ENCODE measurements around the gene ST7. TPM values are rescaled to one million over a fixed set of nuclear protein-coding genes. Genes with fewer than 3 reads are reported as not detected.

The ST7 gene
- total RNA-seq, 1 donor from 2014 or later = 48.6 TPM

GRCh38 chr7:117230276-117231046 is 277.2 kb downstream of the ST7 start:
- H3K27me3 ChIP-seq = no peaks in the 10 kb centered on the region
- intact Hi-C loops (cut with DNase I) = no loop called here
- DNase-seq = no peak
- H3K27ac ChIP-seq = no peak overlapping the region
- TF ChIP-seq, protein P1, sequence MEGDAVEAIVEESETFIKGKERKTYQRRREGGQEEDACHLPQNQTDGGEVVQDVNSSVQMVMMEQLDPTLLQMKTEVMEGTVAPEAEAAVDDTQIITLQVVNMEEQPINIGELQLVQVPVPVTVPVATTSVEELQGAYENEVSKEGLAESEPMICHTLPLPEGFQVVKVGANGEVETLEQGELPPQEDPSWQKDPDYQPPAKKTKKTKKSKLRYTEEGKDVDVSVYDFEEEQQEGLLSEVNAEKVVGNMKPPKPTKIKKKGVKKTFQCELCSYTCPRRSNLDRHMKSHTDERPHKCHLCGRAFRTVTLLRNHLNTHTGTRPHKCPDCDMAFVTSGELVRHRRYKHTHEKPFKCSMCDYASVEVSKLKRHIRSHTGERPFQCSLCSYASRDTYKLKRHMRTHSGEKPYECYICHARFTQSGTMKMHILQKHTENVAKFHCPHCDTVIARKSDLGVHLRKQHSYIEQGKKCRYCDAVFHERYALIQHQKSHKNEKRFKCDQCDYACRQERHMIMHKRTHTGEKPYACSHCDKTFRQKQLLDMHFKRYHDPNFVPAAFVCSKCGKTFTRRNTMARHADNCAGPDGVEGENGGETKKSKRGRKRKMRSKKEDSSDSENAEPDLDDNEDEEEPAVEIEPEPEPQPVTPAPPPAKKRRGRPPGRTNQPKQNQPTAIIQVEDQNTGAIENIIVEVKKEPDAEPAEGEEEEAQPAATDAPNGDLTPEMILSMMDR (IDR thresholded peaks at IDR 0.05) = no peak
- H3K4me3 ChIP-seq = no peak overlapping the region
- ATAC-seq = no peak
- H3K9me3 ChIP-seq = no peaks in the 10 kb centered on the region
- no peaks in the 10 kb centered on the region for H3K4me1 ChIP-seq
- H3K36me3 ChIP-seq = no peaks in the 10 kb centered on the region

GRCh38 chr7:117231047-117231359 is 277.7 kb downstream of the ST7 start:
- no peaks in the 10 kb centered on the region for H3K9me3 ChIP-seq
- no peaks in the 10 kb centered on the region for H3K4me1 ChIP-seq
- no peak for DNase-seq
- TF ChIP-seq, protein P1 (IDR thresholded peaks at IDR 0.05) = no peak
- peak; percentile 26 for ATAC-seq
- no peak overlapping the region for H3K27ac ChIP-seq
- H3K27me3 ChIP-seq = no peaks in the 10 kb centered on the region
- H3K36me3 ChIP-seq = no peaks in the 10 kb centered on the region
- intact Hi-C loops (cut with DNase I) = no loop called here
- no peak overlapping the region for H3K4me3 ChIP-seq

GRCh38 chr7:117237646-117238045 is 284.3 kb downstream of the ST7 start:
- Histone ChIP-seq H3K27me3 (no peaks in the 10 kb centered on the region), H3K4me3 (no peak overlapping the region), H3K36me3 (no peaks in the 10 kb centered on the region), H3K4me1 (no peaks in the 10 kb centered on the region), H3K27ac (no peak overlapping the region), H3K9me3 (no peaks in the 10 kb centered on the region)
- DNase-seq (no peak), ATAC-seq (no peak)
- TF ChIP-seq, protein P1 (IDR thresholded peaks at IDR 0.05) = no peak
- intact Hi-C loops (cut with DNase I) = no loop called here

DNA sequence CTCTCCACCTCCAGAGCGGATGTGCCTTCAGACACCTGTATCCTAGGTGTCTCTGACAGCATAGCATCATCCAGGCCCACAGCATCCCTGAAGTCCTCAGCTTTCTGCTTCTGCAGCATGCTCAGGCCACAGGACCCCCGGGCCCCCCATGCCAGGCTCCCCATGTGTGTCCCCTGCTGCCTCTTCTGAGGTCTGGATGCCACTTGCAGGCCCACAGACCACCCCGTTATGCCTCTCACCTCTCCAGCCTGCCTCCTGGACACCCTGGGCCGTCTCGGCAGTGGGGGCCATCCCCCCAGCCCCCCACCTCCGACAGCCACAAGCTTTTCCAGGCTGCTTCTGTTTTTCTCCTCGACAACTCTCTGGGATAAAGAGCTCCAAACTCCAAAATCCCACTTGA is 285.2 kb downstream of the ST7 start:
- no peaks in the 10 kb centered on the region for H3K36me3 ChIP-seq
- DNase-seq = no peak
- no peak for ATAC-seq
- H3K4me1 ChIP-seq = no peaks in the 10 kb centered on the region
- intact Hi-C loops (cut with DNase I) = no loop called here
- no peaks in the 10 kb centered on the region for H3K27me3 ChIP-seq
- no peak overlapping the region for H3K27ac ChIP-seq
- TF ChIP-seq, protein P1 (IDR thresholded peaks at IDR 0.05) = no peak
- H3K9me3 ChIP-seq = no peaks in the 10 kb centered on the region
- H3K4me3 ChIP-seq = no peak overlapping the region

DNA sequence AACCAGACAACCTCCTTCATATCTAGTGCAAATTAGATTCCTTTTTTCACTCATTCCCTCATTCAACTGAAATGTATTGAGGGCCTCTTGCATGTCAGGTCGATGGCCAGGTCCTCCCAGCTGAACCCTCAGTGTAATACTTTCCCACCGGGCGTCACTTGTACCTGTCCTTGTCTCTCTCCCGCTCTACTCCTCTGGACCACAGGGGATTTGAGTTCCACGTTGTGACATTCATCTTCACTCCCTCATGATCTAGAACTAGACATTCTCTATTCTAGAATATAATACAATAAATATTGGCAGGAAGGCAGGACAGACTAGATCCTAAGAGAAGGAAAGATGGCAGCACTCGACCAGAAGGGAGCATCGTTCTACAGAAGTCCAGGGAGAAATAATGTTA is 285.6 kb downstream of the ST7 start:
- intact Hi-C loops (cut with DNase I) = no loop called here
- no peak for ATAC-seq
- TF ChIP-seq, protein P1 (IDR thresholded peaks at IDR 0.05) = no peak
- no peak for DNase-seq
- no peaks in the 10 kb centered on the region for H3K9me3 ChIP-seq
- no peak overlapping the region for H3K4me3 ChIP-seq
- no peaks in the 10 kb centered on the region for H3K36me3 ChIP-seq
- H3K4me1 ChIP-seq = no peaks in the 10 kb centered on the region
- H3K27ac ChIP-seq = no peak overlapping the region
- H3K27me3 ChIP-seq = no peaks in the 10 kb centered on the region

DNA sequence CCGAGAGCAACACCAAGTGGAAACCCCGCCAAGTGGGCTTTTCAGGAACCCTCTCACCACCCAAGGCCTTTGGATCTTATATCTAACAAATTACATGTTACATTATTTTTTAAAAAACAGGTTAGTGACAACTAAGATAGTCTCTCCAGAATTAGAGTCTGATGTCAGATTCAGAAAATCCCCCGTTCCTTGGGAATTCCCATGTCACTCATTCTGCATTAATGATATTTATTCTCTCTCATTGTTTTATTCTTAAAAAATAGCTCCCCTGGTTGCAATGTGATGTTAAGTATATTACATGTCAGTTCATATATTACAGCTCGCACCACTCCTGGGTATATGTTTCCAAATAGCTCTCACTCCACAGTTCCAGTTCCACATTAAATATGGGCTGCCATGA is 287.8 kb downstream of the ST7 start:
- DNase-seq (no peak), ATAC-seq (no peak)
- no peaks in the 10 kb centered on the region for H3K4me1 ChIP-seq
- H3K27me3 ChIP-seq = no peaks in the 10 kb centered on the region
- no peak overlapping the region for H3K4me3 ChIP-seq
- TF ChIP-seq, protein P1 (IDR thresholded peaks at IDR 0.05) = no peak
- no peaks in the 10 kb centered on the region for H3K36me3 ChIP-seq
- H3K27ac ChIP-seq = no peak overlapping the region
- no peaks in the 10 kb centered on the region for H3K9me3 ChIP-seq
- intact Hi-C loops (cut with DNase I) = no loop called here
